Measurements from ENCODE around the gene SHBG. TPM values are rescaled to one million over a fixed set of nuclear protein-coding genes. Genes with fewer than 3 reads are reported as not detected.
"Not testable (repeated sequence)": the region's sequence is repeated elsewhere in the genome, so short reads cannot be mapped to it uniquely, and the experiment has no call there.

SHBG gene
- total RNA-seq, 1 donor from 2014 or later: not detected

GRCh38 chr17:7611635-7612293 is 18.2 kb upstream of the SHBG start:
- DNase-seq (ENCODE audit: low spot score in 2 of 2): no peak
- FAIRE-seq: no peak

DNA sequence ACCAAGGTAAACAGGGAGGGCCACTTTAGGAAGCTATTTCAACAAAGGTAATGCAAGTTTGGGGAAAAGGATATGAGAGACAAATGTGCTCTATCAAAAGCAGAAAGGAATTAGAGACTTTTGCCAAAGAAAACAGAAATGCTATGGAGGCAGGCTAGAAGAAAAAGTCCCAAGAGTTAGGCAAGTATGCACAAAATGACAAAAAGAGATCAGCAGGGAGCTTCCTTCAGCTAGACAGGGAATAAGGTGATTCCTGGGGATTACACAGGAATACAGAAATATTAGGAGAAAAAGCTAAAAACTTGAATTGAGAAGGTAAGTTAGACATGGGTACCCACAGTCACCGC is 17.7 kb upstream of the SHBG start:
- no peak for DNase-seq (ENCODE audit: low spot score in 2 of 2)
- FAIRE-seq: no peak

DNA sequence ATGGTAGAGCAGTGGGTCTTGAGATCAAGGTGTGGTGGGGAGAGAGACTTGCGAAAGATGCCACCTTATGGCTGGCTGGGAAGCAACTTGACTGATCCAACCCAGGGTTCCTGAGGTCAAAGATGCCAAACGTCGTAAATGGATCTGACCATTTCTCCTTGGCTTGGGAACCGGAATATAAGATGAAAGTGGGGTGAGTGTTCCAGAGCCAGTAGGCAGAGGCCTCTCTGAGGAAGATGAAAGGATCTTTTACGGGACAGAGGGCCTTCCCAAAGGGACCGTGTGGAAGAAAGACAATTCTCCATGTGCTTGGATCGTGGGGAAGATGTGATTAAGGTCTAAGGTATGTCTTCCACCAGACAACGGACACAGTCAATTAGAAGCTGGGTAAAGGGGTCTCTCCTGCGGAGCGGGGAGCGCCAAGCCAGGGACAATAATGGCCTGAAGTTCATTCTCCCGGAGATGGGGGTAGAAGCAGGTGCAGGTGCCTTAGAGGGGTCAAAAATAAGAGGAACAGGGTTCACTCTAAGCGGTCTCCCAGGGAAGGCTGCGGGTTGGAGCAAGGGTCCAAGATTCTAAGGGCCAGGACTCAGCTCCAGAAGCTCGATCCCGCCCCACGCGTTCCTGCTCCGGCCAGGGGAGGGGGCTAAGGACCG is 16.0 kb upstream of the SHBG start:
- FAIRE-seq: no peak
- no peak for DNase-seq (ENCODE audit: low spot score in 2 of 2)

DNA sequence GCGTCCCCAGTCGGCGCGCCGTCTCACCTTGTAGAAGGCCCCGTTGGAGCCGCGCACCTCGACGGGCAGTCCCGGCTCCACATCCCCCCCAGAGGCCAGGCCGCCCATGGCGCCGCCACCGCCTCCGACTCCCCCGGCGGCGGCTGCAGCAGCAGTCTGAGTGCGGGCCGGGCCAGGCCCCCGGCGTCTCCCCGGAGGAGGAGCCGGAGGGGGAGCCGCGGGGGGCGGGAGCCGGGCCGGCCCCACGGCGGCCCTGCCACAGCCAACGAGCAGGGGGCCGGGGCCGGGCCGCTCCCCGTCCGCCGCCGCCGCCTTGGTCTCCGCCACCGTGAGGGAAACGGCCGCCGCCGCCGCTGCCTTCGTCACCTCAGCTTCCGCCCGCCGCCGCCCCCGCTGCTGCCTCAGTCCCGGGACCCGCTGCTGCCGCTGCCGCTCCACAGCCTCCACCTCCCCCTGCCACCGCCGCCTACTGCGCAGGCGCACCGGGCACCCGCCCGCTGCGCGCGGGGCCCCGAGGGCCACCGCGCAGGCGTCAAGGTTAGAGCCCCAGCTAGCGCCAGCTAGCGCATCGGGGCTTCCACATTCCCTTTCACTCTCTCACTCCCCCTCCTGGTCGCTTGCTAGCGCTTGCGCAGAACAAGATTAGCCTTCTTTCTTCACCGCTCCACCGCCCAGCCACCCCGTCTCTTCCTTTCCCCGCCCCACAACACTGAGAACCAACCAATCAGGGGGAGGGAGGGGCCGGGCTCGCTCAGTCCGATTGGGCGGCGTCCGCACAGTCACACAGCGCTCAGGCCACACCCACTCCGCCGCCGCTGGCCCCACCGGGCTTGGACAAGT is 15.3 kb upstream of the SHBG start, which contains the start of gene FXR2:
FXR2 (minus strand) TSS at position 473 of the 840 bp plus-strand sequence; CDS start at position 108, 365 bp downstream.
- peak; percentile 99 for DNase-seq (ENCODE audit: low spot score in 2 of 2)
- FAIRE-seq: peak; percentile 84

DNA sequence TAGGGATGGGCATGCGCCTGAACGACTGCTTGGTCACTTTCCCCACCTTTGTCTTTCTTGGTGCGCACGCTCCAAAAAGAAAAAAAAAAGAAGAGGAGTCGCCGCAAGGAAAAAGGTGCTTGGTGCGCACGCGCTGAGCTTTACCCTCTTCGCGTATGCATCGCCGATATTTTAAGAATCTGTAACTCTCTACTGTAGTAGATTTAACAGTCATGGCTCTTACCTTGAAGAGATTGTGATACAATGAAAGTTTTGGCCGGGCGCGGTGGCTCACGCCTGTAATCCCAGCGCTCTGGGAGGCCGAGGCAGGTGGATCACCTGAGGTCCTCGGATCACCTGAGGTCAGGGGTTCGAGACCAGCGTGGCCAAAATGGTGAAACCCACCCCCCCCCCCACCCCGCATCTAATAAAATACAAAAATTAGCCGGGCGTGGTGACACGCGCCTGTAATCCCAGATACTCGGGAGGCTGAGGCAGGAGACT is 14.6 kb upstream of the SHBG start:
- DNase-seq (ENCODE audit: low spot score in 2 of 2) (no peak), FAIRE-seq (no peak)

GRCh38 chr17:7618608-7619007 is 11.3 kb upstream of the SHBG start:
- FAIRE-seq (no peak), DNase-seq (ENCODE audit: low spot score in 2 of 2) (no peak)

DNA sequence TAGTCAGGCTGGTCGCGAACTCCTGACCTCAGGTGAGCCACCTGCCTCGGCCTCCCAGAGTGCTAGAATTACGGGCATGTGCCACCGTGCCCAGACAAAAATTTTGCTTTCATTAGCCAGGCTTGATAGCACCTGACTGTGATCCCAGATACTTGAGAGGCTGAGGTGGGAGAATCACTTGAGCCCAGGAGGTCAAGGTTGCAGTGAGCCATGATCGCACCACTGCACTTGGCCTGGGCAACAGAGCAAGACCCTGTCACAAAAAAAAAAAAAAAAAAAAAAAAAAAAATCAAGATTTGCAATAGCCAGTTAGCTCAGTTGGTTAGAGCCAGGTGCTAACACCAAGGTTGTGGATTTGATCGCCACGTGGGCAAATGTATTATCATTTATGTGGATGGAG is 9.1 kb upstream of the SHBG start:
- DNase-seq (ENCODE audit: low spot score in 2 of 2) (no peak), FAIRE-seq (no peak)

GRCh38 chr17:7623661-7624060 is 6.3 kb upstream of the SHBG start:
- DNase-seq (ENCODE audit: low spot score in 2 of 2) (no peak), FAIRE-seq (no peak)

DNA sequence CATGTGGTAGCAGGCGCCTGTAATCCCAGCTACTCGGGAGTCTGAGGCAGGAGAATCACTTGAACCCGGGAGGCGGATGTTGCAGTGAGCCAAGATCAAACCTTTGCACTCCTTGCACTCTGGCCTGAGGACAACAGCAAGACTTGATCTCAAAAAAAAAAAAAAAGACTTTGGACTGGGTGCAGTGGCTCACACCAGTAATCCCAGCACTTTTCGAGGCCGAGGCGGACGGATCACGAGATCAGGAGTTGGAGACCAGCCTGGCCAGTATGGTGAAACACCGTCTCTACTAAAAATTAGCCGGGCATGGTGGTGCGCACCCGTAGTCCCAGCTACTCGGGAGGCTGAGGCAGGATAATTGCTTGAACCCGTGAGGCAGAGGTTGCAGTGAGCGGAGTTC is 4.2 kb upstream of the SHBG start:
- not testable (repeated sequence) for DNase-seq (ENCODE audit: low spot score in 2 of 2); FAIRE-seq

GRCh38 chr17:7626307-7626706 is 3.6 kb upstream of the SHBG start:
- FAIRE-seq: no peak
- no peak for DNase-seq (ENCODE audit: low spot score in 2 of 2)

- DNase-seq (ENCODE audit: low spot score in 2 of 2) (no peak), FAIRE-seq (no peak)
These were observed 3.0 kb upstream of the SHBG start for GRCh38 chr17:7626956-7627249.

DNA sequence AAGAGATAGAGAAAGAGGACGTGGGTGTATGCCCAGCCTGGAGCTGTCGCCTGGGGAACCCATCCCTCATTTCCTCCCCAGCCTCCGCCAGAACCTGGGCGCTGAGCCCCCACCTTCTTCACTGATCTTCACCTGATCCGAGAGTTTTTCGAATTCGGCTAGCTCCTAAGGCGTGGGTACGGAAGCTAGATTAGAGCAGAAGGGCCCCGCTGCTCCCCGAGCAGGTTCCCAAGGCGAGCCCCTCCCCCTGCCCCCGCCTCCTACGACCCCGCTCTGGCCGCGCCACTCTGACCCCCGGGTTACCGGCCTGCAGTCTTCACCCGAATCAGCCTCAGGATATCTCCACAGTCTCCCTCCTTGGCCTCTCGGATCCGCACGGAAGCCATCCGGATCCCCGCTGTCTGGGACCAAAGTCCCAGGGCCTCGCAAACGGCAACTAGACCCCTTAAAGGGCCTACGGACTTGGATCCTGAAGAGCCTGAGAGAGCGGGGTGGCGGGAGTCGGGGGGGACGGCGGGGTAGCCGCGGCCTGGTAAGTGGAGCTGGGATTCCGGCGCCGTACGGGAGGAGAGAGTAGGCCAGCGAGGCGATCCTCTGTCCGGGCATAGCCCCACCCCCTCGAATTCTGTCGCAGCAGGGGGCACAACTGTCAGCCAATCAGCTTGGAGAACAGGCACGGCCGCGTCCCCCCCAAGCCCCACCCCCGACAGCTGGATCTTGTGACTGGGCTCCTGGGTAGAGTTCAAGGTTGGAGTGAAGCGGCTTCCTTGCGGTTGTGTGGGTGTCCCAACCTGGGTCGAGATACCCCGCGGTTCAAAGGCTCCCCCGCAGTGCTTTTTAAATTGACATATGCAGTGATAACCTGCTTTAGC is 2.4 kb upstream of the SHBG start, which contains the start of gene SAT2:
SAT2 (minus strand) TSS at position 572 of the 872 bp plus-strand sequence; CDS start at position 386, 186 bp downstream.
- no peak for FAIRE-seq
- DNase-seq (ENCODE audit: low spot score in 2 of 2): peak; percentile 88 to 98

DNA sequence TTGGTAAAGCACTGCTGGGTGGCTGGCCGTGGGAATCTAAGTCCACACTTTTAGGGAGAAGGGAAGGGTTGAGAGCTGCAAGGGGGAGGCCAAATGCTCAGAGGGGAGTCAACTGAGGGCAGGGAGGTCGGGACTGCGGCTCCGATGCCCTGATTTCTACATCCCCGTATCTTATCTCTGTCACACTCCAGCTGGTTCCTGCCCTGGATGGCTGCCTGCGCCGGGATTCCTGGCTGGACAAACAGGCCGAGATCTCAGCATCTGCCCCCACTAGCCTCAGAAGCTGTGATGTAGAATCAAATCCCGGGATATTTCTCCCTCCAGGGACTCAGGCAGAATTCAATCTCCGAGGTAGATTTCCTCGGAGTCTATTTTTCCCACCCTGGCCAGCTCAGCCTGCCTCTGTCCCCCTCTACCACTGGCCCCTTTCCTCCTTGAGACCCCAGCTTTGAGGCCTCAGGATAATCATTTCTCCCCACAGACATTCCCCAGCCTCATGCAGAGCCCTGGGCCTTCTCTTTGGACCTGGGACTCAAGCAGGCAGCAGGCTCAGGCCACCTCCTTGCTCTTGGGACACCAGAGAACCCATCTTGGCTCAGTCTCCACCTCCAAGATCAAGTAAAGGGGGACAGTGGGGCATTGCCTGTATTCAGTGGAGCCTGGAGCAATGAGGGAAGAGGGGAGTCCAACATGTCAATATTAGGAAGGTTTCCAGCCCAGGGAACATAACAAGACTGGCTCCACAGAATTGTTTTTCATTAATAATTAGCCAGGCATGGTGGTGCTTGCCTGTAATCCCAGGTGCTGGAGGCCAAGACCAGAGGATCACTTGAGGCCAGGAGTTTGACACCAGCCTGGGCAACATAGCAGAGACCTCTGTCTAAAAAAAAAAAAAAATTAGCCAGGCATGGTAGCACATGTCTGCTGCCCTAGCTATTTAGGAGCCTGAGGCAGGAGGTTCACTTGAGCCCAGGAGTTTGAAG is 1.8 kb downstream of the SHBG start:
- FAIRE-seq (no peak), DNase-seq (ENCODE audit: low spot score in 2 of 2) (no peak)

- no peak for DNase-seq (ENCODE audit: low spot score in 2 of 2)
- FAIRE-seq: no peak
These were observed 2.6 kb downstream of the SHBG start for GRCh38 chr17:7632492-7632894.

GRCh38 chr17:7633093-7633492 is 3.2 kb downstream of the SHBG start:
- FAIRE-seq (no peak), DNase-seq (ENCODE audit: low spot score in 2 of 2) (no peak)

DNA sequence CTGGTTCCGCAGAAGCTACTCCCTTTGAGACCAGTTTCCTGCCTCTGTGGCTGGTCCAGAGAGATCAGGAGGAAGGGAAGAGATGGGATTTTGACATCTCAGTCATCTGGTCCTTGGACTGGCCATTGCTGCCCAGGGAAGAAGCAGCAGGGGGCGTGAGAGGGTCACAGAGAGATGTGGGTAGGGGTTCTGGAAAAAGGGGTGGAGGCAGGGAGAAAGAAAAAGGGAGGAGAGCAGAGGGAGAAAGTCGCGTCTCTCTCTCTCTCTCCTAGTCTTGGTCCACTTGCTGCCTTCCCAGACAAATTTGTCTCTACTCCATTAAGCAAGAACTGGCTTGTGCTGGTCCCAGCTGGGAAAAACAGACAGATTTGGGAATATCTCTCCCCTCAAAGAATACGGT is 4.4 kb downstream of the SHBG start:
- no peak for FAIRE-seq
- DNase-seq (ENCODE audit: low spot score in 2 of 2): peak in 1 of 2 donors; percentile 66

DNA sequence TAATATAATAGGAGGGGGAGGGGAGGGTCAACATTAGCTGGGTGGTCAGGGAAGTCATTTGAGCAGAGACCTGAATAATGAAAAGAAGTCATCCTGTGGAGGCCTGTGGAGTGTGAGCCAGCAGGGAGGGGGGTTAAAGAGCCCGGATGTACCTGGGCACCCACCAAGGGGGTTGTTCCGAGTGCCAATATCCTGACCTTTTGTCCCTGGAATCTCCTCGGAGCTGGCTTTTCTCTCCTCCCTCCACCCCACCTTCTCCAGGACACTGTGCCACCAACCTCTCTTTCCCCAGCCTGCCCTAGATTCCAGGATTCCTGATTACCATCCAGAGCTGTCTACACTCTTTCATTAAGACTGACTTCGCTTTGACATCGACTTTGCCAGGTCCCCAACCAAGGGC is 6.2 kb downstream of the SHBG start:
- DNase-seq (ENCODE audit: low spot score in 2 of 2) (no peak), FAIRE-seq (no peak)

DNA sequence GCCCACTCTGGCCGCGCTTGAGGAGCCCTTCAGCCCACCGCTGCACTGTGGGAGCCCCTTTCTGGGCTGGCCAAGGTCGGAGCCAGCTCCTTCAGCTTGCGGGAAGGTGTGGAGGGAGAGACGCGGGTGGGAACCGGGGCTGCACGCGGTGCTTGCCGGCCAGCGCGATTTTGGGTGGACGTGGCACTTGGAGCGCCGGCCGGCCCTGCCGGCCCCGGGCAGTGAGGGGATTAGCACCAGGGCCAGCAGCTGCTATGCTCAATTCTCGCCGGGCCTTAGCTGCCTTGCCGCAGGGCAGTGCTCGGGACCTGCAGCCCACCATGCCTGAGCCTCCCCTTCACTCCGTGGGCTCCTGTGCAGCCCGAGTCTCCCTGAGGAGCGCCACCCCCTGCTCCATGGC is 10.8 kb downstream of the SHBG start:
- DNase-seq (ENCODE audit: low spot score in 2 of 2): no peak
- FAIRE-seq: no peak

DNA sequence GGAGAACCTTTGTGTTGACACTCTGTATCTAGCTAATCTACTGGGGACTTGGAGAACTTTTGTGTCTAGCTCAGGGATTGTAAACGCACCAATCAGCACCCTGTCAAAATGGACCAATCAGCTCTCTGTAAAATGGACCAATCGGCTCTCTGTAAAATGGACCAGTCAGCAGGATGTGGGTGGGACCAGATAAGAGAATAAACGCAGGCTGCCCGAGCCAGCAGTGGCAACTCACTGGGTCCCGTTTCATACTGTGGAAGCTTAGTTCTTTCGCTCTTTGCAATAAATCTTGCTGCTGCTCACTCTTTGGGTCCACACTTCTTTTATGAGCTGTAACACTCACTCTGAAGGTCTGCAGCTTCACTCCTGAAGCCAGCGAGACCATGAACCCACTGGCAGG is 11.7 kb downstream of the SHBG start:
- not testable (repeated sequence) for FAIRE-seq; DNase-seq (ENCODE audit: low spot score in 2 of 2)
